SK-N-MC (cell line): ENCODE results near the gene CABYR.
"Not testable (repeated sequence)": the region's sequence is repeated elsewhere in the genome, so short reads cannot be mapped to it uniquely, and the experiment has no call there.

Experiments
- DNase-seq: peaks from one replicate; pipeline ENCODE4 v3.0.0-alpha.2; 2011; ENCODE audit warnings: low read depth, low spot score
- H3K27ac ChIP-seq: fragments of 200-600 bp; sonication (generic); 2 replicates; pipeline ENCODE4 v1.5.1; 2016; ENCODE audit warnings: mixed run types
- H3K36me3 ChIP-seq: fragments of 200-600 bp; sonication (generic); 2 replicates; pipeline ENCODE4 v1.6.1; 2017; ENCODE audit warnings: antibody characterized with exemption, low read length, mixed read lengths; ENCODE audit not compliant: insufficient read depth
- H3K4me3 ChIP-seq: fragments of 200-600 bp; sonication (generic); 2 replicates; pipeline ENCODE4 v1.5.1; 2016
- H3K9ac ChIP-seq: fragments of 200-600 bp; sonication (generic); 2 replicates; pipeline ENCODE4 v1.8.0; 2017; ENCODE audit warnings: mixed run types, mixed read lengths; ENCODE audit not compliant: insufficient read length
- H3K9me3 ChIP-seq: fragments of 200-600 bp; sonication (generic); 2 replicates; pipeline ENCODE4 v1.6.1; 2017; ENCODE audit warnings: low read depth, mild to moderate bottlenecking, antibody characterized with exemption, low read length, moderate library complexity, mixed read lengths
- EZH2 ChIP-seq: fragments of 200-600 bp; sonication (generic); IDR thresholded peaks from one replicate; pipeline ENCODE4 v1.6.1; 2017; ENCODE audit warnings: antibody characterized with exemption
- FOXP2 ChIP-seq: optimal IDR thresholded peaks from 2 replicates; pipeline ENCODE3; 2011; ENCODE audit warnings: mild to moderate bottlenecking, moderate library complexity; ENCODE audit not compliant: insufficient read depth; ENCODE audit errors: extremely low read length, control extremely low read depth
- POLR2AphosphoS5 ChIP-seq: IDR thresholded peaks from 2 replicates; pipeline ENCODE4 v1.6.1; 2012; ENCODE audit warnings: mild to moderate bottlenecking, low read depth, low read length, borderline replicate concordance

Gene CABYR

GRCh38 chr18:24121625-24122024 is 17.2 kb upstream of the CABYR start:
- Histone ChIP-seq H3K4me3 (no peak overlapping the region), H3K9ac (no peak overlapping the region), H3K36me3 (peaks cover 7% of the 10 kb centered on the region; the same call in 1 of the 2 replicates), H3K9me3 (no peaks in the 10 kb centered on the region), H3K27ac (no peak overlapping the region)
- DNase-seq: no peak
- no peak for TF ChIP-seq EZH2
- no peak for TF ChIP-seq FOXP2
- TF ChIP-seq POLR2AphosphoS5: no peak

GRCh38 chr18:24126155-24126961 is 12.5 kb upstream of the CABYR start:
- Histone ChIP-seq H3K36me3 (peaks cover 3% of the 10 kb centered on the region; the same call in 1 of the 2 replicates), H3K9me3 (no peaks in the 10 kb centered on the region), H3K27ac (no peak overlapping the region), H3K9ac (no peak overlapping the region), H3K4me3 (no peak overlapping the region)
- no peak for DNase-seq
- TF ChIP-seq POLR2AphosphoS5 (no peak), EZH2 (no peak), FOXP2 (no peak)

GRCh38 chr18:24127735-24128134 is 11.1 kb upstream of the CABYR start:
- no peak for TF ChIP-seq FOXP2
- peaks cover 3% of the 10 kb centered on the region; the same call in 1 of the 2 replicates for H3K36me3 ChIP-seq
- DNase-seq: no peak
- no peaks in the 10 kb centered on the region for H3K9me3 ChIP-seq
- no peak overlapping the region for H3K9ac ChIP-seq
- H3K4me3 ChIP-seq: no peak overlapping the region
- no peak overlapping the region for H3K27ac ChIP-seq

- Histone ChIP-seq H3K36me3 (peaks cover 3% of the 10 kb centered on the region; the same call in 1 of the 2 replicates), H3K4me3 (no peak overlapping the region), H3K9ac (no peak overlapping the region), H3K27ac (no peak overlapping the region), H3K9me3 (no peaks in the 10 kb centered on the region)
- TF ChIP-seq POLR2AphosphoS5 (no peak), EZH2 (no peak), FOXP2 (no peak)
- no peak for DNase-seq
Measured at GRCh38 chr18:24128700-24129099, 10.2 kb upstream of the CABYR start.

- peaks cover under 1% of the 10 kb centered on the region; the same call in 1 of the 2 replicates for H3K36me3 ChIP-seq
- H3K9ac ChIP-seq: no peak overlapping the region
- H3K9me3 ChIP-seq: no peaks in the 10 kb centered on the region
- no peak overlapping the region for H3K4me3 ChIP-seq
- TF ChIP-seq EZH2 (no peak), FOXP2 (no peak), POLR2AphosphoS5 (no peak)
- no peak overlapping the region for H3K27ac ChIP-seq
- DNase-seq: no peak
Measured at GRCh38 chr18:24130494-24130893, 8.4 kb upstream of the CABYR start.

- Histone ChIP-seq H3K27ac (no peak overlapping the region), H3K4me3 (no peak overlapping the region), H3K9ac (no peak overlapping the region), H3K9me3 (no peaks in the 10 kb centered on the region), H3K36me3 (no peaks in the 10 kb centered on the region)
- DNase-seq: no peak
- TF ChIP-seq EZH2: no peak
- no peak for TF ChIP-seq POLR2AphosphoS5
- no peak for TF ChIP-seq FOXP2
Measured at GRCh38 chr18:24136967-24137373, 1.9 kb upstream of the CABYR start.

- H3K4me3 ChIP-seq: peak overlapping the region; percentile 70
- H3K9ac ChIP-seq: no peak overlapping the region
- no peak overlapping the region for H3K27ac ChIP-seq
- no peak for DNase-seq
- no peaks in the 10 kb centered on the region for H3K36me3 ChIP-seq
- TF ChIP-seq FOXP2 (no peak), POLR2AphosphoS5 (no peak), EZH2 (no peak)
- no peaks in the 10 kb centered on the region for H3K9me3 ChIP-seq
Measured at GRCh38 chr18:24138409-24138788, 463 bp upstream of the CABYR start.

- H3K27ac ChIP-seq: no peak overlapping the region
- TF ChIP-seq EZH2 (no peak), POLR2AphosphoS5 (no peak), FOXP2 (no peak)
- no peak overlapping the region for H3K4me3 ChIP-seq
Measured at GRCh38 chr18:24140697-24141096, 1.8 kb downstream of the CABYR start.

GRCh38 chr18:24142376-24142775 is 3.5 kb downstream of the CABYR start:
- no peak overlapping the region for H3K9ac ChIP-seq
- no peaks in the 10 kb centered on the region for H3K9me3 ChIP-seq
- no peak for TF ChIP-seq FOXP2
- no peak for TF ChIP-seq EZH2
- TF ChIP-seq POLR2AphosphoS5: no peak
- DNase-seq: no peak
- no peak overlapping the region for H3K27ac ChIP-seq
- no peaks in the 10 kb centered on the region for H3K36me3 ChIP-seq
- no peak overlapping the region for H3K4me3 ChIP-seq

More at GRCh38 chr18:24140697-24141096, 1.8 kb downstream of the CABYR start:
- DNase-seq: no peak
- no peak overlapping the region for H3K9ac ChIP-seq
- H3K9me3 ChIP-seq: no peaks in the 10 kb centered on the region
- no peaks in the 10 kb centered on the region for H3K36me3 ChIP-seq

- not testable (repeated sequence) for H3K9me3 ChIP-seq, H3K27ac ChIP-seq, H3K9ac ChIP-seq, DNase-seq, H3K36me3 ChIP-seq, H3K4me3 ChIP-seq
Measured at GRCh38 chr18:24149591-24149990, 10.7 kb downstream of the CABYR start.
